Lung (tissue), 12 donors: ENCODE results near the gene RGS3. TPM values are rescaled to one million over a fixed set of nuclear protein-coding genes. Genes with fewer than 3 reads are reported as not detected.

ENCODE experiments used
- ATAC-seq: fragments of 200-7000 bp; cut with Tn5 transposase; one replicate; pipeline ENCODE4 v1.9.1; 2020; ENCODE audit warnings: moderate number of reproducible peaks; ENCODE audit not compliant: insufficient read depth, low FRiP score
- DNase-seq, 3 donors: peaks; one replicate each; pipeline ENCODE4 v3.0.0-alpha.2; 2013 to 2017
- H3K27ac ChIP-seq, 2 donors: one replicate each; pipeline ENCODE4 v1.5.1; 2013; ENCODE audit warnings: mild to moderate bottlenecking in 2 of 2, moderate library complexity in 2 of 2, control low read depth in 1 of 2, inconsistent platforms in 1 of 2, low read depth in 1 of 2, low read length in 1 of 2
- H3K27me3 ChIP-seq, 3 donors: one replicate each; pipeline ENCODE4 v1.5.1; 2013; ENCODE audit warnings: low read length in 2 of 3; ENCODE audit not compliant: control insufficient read depth in 3 of 3, insufficient read depth in 3 of 3
- H3K36me3 ChIP-seq, 4 donors: one replicate each; pipeline ENCODE4 v1.5.1; 2013; ENCODE audit warnings: low read length in 4 of 4, mild to moderate bottlenecking in 1 of 4, moderate library complexity in 1 of 4; ENCODE audit not compliant: control insufficient read depth in 4 of 4, insufficient read depth in 4 of 4
- H3K4me1 ChIP-seq, 5 donors: one replicate each; pipeline ENCODE4 v1.5.1; 2013; ENCODE audit warnings: low read length in 5 of 5, mild to moderate bottlenecking in 2 of 5, moderate library complexity in 1 of 5; ENCODE audit not compliant: control insufficient read depth in 5 of 5, insufficient read depth in 5 of 5
- H3K4me3 ChIP-seq: one replicate; pipeline ENCODE4 v1.5.1; 2013; ENCODE audit warnings: mild to moderate bottlenecking, control low read depth, moderate library complexity
- H3K9ac ChIP-seq, 2 donors: one replicate each; pipeline ENCODE4 v1.5.1; 2013; ENCODE audit warnings: low read length in 2 of 2, control low read depth in 1 of 2; ENCODE audit not compliant: insufficient read depth in 1 of 2
- H3K9me3 ChIP-seq, 4 donors: one replicate each; pipeline ENCODE4 v1.5.1; 2013; ENCODE audit warnings: low read length in 3 of 4, mild to moderate bottlenecking in 1 of 4, moderate library complexity in 1 of 4; ENCODE audit not compliant: control insufficient read depth in 4 of 4, insufficient read depth in 3 of 4
- CTCF ChIP-seq: IDR thresholded peaks from 2 replicates; pipeline ENCODE4 v1.5.1; 2012; ENCODE audit warnings: mild to moderate bottlenecking; ENCODE audit errors: control extremely low read depth, extremely low read depth
- WGBS, 2 donors: extraction: QIAGEN DNeasy Blood & Tissue Kit; methylation state at CpG; one replicate each; pipeline ENCODE4 v1.1.7; 2013; 5-methylcytosine and 5-hydroxymethylcytosine counted together
- polyA plus RNA-seq, 2 donors: library from polyadenylated mRNA; stranded (reverse); fragments of 200-250 nt; gene quantifications; one replicate each; pipeline ENCODE4 v1.2.1, GENCODE V29; 2013
- total RNA-seq, 2 donors: library from RNA; depleted of rRNA in 1 of 2; stranded (reverse); fragments of >200 nt in 1 of 2; gene quantifications; one replicate each; pipeline ENCODE4 v1.2.1, GENCODE V29; 2014 to 2021
- donor health status: control.
- donor health status: control.
- donor health status: Bipolar disorder and iron deficiency.
- donor health status: healthy.
- donor health status: DM: yes; HTN: yes; CAD: no.

The RGS3 gene
- total and polyA plus RNA-seq, 4 donors: 43.0 to 91.8 (median 73.9) TPM

GRCh38 chr9:113645227-113645977 lies 181.9 kb downstream of the RGS3 start:
- H3K9me3 ChIP-seq: no peaks in the 10 kb centered on the region
- H3K4me3 ChIP-seq: no peak overlapping the region
- H3K27me3 ChIP-seq: no peaks in the 10 kb centered on the region
- H3K4me1 ChIP-seq: peaks cover 0 to 12% (median 0%) of the 10 kb centered on the region in 5 donors
- no peak for TF ChIP-seq CTCF
- WGBS, 2 donors: 93% methylated on average over 15 of the region's 15 CpGs
- H3K27ac ChIP-seq: no peak overlapping the region
- ATAC-seq (no peak), DNase-seq (no peak)
- H3K36me3 ChIP-seq: no peaks in the 10 kb centered on the region
- no peak overlapping the region for H3K9ac ChIP-seq

GRCh38 chr9:113645978-113646253 lies 182.4 kb downstream of the RGS3 start:
- no peak for DNase-seq

GRCh38 chr9:113646491-113646890 lies 183.0 kb downstream of the RGS3 start:
- no peak for TF ChIP-seq CTCF
- no peak for ATAC-seq
- Histone ChIP-seq H3K36me3 (no peaks in the 10 kb centered on the region), H3K4me1 (peaks cover 0 to 18% (median 0%) of the 10 kb centered on the region in 5 donors), H3K9me3 (no peaks in the 10 kb centered on the region), H3K27me3 (no peaks in the 10 kb centered on the region), H3K27ac (no peak overlapping the region), H3K4me3 (no peak overlapping the region), H3K9ac (no peak overlapping the region)
- DNase-seq: no peak
- 88 to 95% methylated on average over 7 of the region's 7 CpGs for WGBS, 2 donors

More at GRCh38 chr9:113645978-113646253, 182.4 kb downstream of the RGS3 start:
- H3K27ac ChIP-seq: no peak overlapping the region
- no peaks in the 10 kb centered on the region for H3K27me3 ChIP-seq
- TF ChIP-seq CTCF: no peak
- H3K4me1 ChIP-seq: peaks cover 0 to 13% (median 0%) of the 10 kb centered on the region in 5 donors
- no peak overlapping the region for H3K9ac ChIP-seq
- ATAC-seq: no peak
- no peak overlapping the region for H3K4me3 ChIP-seq
- no peaks in the 10 kb centered on the region for H3K36me3 ChIP-seq
- no peaks in the 10 kb centered on the region for H3K9me3 ChIP-seq
- WGBS, 2 donors: 87 to 96% methylated on average over 3 of the region's 3 CpGs

Other genes with a start within 250 kb of the RGS3 start
- gene FKBP15, start 242.4 kb upstream of the RGS3 start, total RNA-seq: 10 to 100 TPM; 43.2 to 45.0 TPM
- gene FKBP15, start 242.4 kb upstream of the RGS3 start, polyA plus RNA-seq: 10 to 100 TPM; 18.2 to 47.0 TPM
- 10 to 100 TPM; 13.9 to 39.3 TPM for gene SLC31A1, start 242.2 kb upstream of the RGS3 start, total RNA-seq
- gene SLC31A1, start 242.2 kb upstream of the RGS3 start, polyA plus RNA-seq: 10 to 100 TPM; 14.3 to 22.0 TPM
- 10 to 100 TPM; 19.0 to 22.8 TPM for gene CDC26, start 188.2 kb upstream of the RGS3 start, total RNA-seq
- gene CDC26, start 188.2 kb upstream of the RGS3 start, polyA plus RNA-seq: 10 to 100 TPM; 24.8 to 41.8 TPM
- gene PRPF4, start 188.1 kb upstream of the RGS3 start, total RNA-seq: 10 to 100 TPM; 17.3 to 20.6 TPM
- gene PRPF4, start 188.1 kb upstream of the RGS3 start, polyA plus RNA-seq: 10 to 100 TPM in 1 of 2 donors, 1 to 10 TPM in 1; 7.5 to 17.4 TPM
- gene RNF183, start 160.4 kb upstream of the RGS3 start, total RNA-seq: under 1 TPM; 0.25 to 0.88 TPM
- 1 to 10 TPM in 1 of 2 donors, under 1 TPM in 1; 0.12 to 1.1 TPM for gene RNF183, start 160.4 kb upstream of the RGS3 start, polyA plus RNA-seq
- gene WDR31, start 123.5 kb upstream of the RGS3 start, total RNA-seq: 1 to 10 TPM; 6.2 to 7.0 TPM
- gene WDR31, start 123.5 kb upstream of the RGS3 start, polyA plus RNA-seq: 1 to 10 TPM; 1.8 TPM
- 10 to 100 TPM in 1 of 2 donors, 1 to 10 TPM in 1; 8.8 to 12.7 TPM for gene BSPRY, start 114.2 kb upstream of the RGS3 start, total RNA-seq
- 10 to 100 TPM in 1 of 2 donors, 1 to 10 TPM in 1; 9.2 to 12.7 TPM for gene BSPRY, start 114.2 kb upstream of the RGS3 start, polyA plus RNA-seq
- 10 to 100 TPM; 17.0 to 20.9 TPM for gene HDHD3, start 86.7 kb upstream of the RGS3 start, total RNA-seq
- gene HDHD3, start 86.7 kb upstream of the RGS3 start, polyA plus RNA-seq: 10 to 100 TPM; 17.0 to 21.1 TPM
- 10 to 100 TPM; 30.5 to 41.3 TPM for gene ALAD, start 62.4 kb upstream of the RGS3 start, total RNA-seq
- 10 to 100 TPM; 22.5 to 26.6 TPM for gene ALAD, start 62.4 kb upstream of the RGS3 start, polyA plus RNA-seq
- gene POLE3, start 53.1 kb upstream of the RGS3 start, total RNA-seq: 10 to 100 TPM; 25.9 to 31.0 TPM
- 10 to 100 TPM; 21.7 to 42.9 TPM for gene POLE3, start 53.1 kb upstream of the RGS3 start, polyA plus RNA-seq
- gene C9orf43, start 53.0 kb upstream of the RGS3 start, total RNA-seq: 1 to 10 TPM in 1 of 2 donors, under 1 TPM in 1; 0.74 to 1.2 TPM
- gene C9orf43, start 53.0 kb upstream of the RGS3 start, polyA plus RNA-seq: under 1 TPM; 0.27 to 0.28 TPM